Vagina (tissue), 2 donors: Measurements from ENCODE around the gene ZNF839. TPM values are rescaled to one million over a fixed set of nuclear protein-coding genes. Genes with fewer than 3 reads are reported as not detected.
"Not testable (repeated sequence)": the region's sequence is repeated elsewhere in the genome, so short reads cannot be mapped to it uniquely, and the experiment has no call there.

Source experiments
- DNase-seq, 2 donors: peaks; one replicate each; pipeline ENCODE4 v3.0.0-alpha.2; 2017; ENCODE audit errors: extremely low spot score in 2 of 2
- H3K27ac ChIP-seq: fragments of 200-600 bp; sonication (generic); one replicate; pipeline ENCODE4 v1.5.1; 2019
- H3K27me3 ChIP-seq: fragments of 200-600 bp; sonication (generic); one replicate; pipeline ENCODE4 v1.5.1; 2019
- H3K36me3 ChIP-seq, 2 donors: fragments of 200-600 bp; sonication (generic); one replicate each; pipeline ENCODE4 v1.5.1; 2017 to 2019
- H3K4me1 ChIP-seq: fragments of 200-600 bp; sonication (generic); one replicate; pipeline ENCODE4 v1.5.1; 2019
- H3K4me3 ChIP-seq, 2 donors: fragments of 200-600 bp; sonication (generic); 1 replicate in 1 of 2; 2 replicates in 1 of 2; pipeline ENCODE4 v1.5.1; 2016 to 2019
- H3K9me3 ChIP-seq: fragments of 200-600 bp; sonication (generic); one replicate; pipeline ENCODE4 v1.5.1; 2019
- CTCF ChIP-seq, 3 experiments: fragments of 450-650 bp in 2 of 3; fragments of 200-600 bp in 1 of 3; sonication (generic) in 1 of 3; IDR thresholded peaks; one replicate each; pipeline ENCODE4 v1.5.1; 2017 to 2019; ENCODE audit warnings: antibody characterized with exemption in 3 of 3, mild to moderate bottlenecking in 2 of 3, moderate library complexity in 2 of 3
- POLR2A ChIP-seq, 2 donors: fragments of 450-650 bp; IDR thresholded peaks; one replicate each; pipeline ENCODE4 v1.6.1; 2017; ENCODE audit warnings: antibody characterized with exemption in 2 of 2, mild to moderate bottlenecking in 2 of 2, moderate library complexity in 2 of 2
- POLR2AphosphoS5 ChIP-seq, 2 donors: sonication (generic); formaldehyde crosslinking; IDR thresholded peaks; one replicate each; pipeline ENCODE4 v1.9.0; 2017; ENCODE audit warnings: antibody characterized with exemption in 2 of 2, mild to moderate bottlenecking in 2 of 2, low read depth in 1 of 2; ENCODE audit not compliant: insufficient read depth in 1 of 2
- intact Hi-C: fragments of 100-400 bp; cut with DNase I; formaldehyde crosslinking; loops from one replicate; pipeline ENCODE4 v1.15.1; 2023
- total RNA-seq: library from RNA; depleted of rRNA; stranded (reverse); fragments of >200 nt; gene quantifications from one replicate; pipeline ENCODE4 v1.2.3, GENCODE V29; 2016

The ZNF839 gene
- total RNA-seq, 1 donor from 2014 or later = 4.4 TPM

DNA sequence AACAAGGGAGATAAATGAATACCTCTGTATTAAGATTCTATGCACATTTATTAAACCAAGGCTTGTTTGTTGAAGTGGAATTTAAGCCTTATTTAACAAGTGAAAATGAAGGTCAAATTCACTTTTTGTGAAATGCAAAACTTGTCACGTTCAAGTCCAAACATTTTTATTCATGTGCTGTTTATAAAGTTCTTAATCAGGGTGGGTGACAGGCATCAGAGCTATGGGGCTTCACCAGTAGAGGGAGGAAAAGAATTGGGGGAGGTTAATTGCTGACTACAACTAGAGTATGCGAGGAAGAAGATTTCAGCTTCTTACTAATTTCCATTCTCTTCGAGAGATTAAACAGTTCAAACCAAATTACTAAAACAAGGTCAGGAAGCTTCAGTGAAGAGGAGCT lies 24.3 kb upstream of the ZNF839 start:
- H3K4me1 ChIP-seq = no peaks in the 10 kb centered on the region
- no peak overlapping the region for H3K4me3 ChIP-seq
- no peaks in the 10 kb centered on the region for H3K9me3 ChIP-seq
- no peak overlapping the region for H3K27ac ChIP-seq
- no peaks in the 10 kb centered on the region for H3K36me3 ChIP-seq
- no peak for DNase-seq
- H3K27me3 ChIP-seq = no peaks in the 10 kb centered on the region
- intact Hi-C loops = no loop called here
- TF ChIP-seq POLR2AphosphoS5 (IDR thresholded peaks at IDR 0.05; ENCODE audit: insufficient read depth in 1 of 2, low read depth in 1 of 2) (no peak), POLR2A (IDR thresholded peaks at IDR 0.05) (no peak), CTCF (IDR thresholded peaks at IDR 0.05) (no peak)

DNA sequence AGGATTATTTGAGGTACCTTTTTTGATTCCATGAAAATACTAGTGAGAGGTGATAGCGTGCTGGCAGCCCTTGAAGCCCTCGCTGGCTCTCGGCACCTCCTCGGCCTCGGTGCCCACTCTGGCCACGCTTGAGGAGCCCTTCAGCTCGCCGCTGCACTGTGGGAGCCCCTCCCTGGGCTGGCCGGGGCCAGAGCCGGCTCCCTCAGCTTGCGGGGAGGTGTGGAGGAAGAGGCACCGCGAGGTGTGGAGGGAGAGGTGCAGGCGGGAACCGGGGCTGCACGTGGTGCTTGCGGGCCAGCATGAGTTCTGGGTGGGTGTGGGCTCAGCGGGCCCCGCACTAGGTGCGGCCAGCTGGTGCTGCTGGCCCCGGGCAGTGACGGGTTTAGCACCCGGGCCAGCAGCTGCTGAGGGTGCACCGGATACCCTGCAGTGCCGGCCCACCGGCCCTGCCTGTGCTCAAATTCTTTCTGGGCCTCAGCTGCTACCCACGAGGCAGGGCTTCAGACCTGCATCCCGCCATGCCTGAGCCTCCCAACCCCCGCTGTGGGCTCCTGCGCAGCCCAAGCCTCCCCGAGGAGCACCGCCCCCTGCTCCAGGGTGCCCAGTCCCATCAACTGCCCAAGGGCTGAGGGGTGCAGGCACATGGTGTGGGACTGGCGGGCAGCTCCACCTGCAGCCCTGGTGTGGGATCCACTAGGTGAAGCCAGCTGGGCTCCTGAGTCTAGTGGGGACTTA lies 21.9 kb upstream of the ZNF839 start:
- no peak for TF ChIP-seq POLR2A (IDR thresholded peaks at IDR 0.05)
- no peak for TF ChIP-seq POLR2AphosphoS5 (IDR thresholded peaks at IDR 0.05; ENCODE audit: insufficient read depth in 1 of 2, low read depth in 1 of 2)
- no peak for TF ChIP-seq CTCF (IDR thresholded peaks at IDR 0.05)
- no peaks in the 10 kb centered on the region for H3K4me1 ChIP-seq
- no peak for DNase-seq
- no peak overlapping the region for H3K27ac ChIP-seq
- no peaks in the 10 kb centered on the region for H3K9me3 ChIP-seq
- intact Hi-C loops = no loop called here
- no peaks in the 10 kb centered on the region for H3K36me3 ChIP-seq
- no peaks in the 10 kb centered on the region for H3K27me3 ChIP-seq
- H3K4me3 ChIP-seq = no peak overlapping the region

DNA sequence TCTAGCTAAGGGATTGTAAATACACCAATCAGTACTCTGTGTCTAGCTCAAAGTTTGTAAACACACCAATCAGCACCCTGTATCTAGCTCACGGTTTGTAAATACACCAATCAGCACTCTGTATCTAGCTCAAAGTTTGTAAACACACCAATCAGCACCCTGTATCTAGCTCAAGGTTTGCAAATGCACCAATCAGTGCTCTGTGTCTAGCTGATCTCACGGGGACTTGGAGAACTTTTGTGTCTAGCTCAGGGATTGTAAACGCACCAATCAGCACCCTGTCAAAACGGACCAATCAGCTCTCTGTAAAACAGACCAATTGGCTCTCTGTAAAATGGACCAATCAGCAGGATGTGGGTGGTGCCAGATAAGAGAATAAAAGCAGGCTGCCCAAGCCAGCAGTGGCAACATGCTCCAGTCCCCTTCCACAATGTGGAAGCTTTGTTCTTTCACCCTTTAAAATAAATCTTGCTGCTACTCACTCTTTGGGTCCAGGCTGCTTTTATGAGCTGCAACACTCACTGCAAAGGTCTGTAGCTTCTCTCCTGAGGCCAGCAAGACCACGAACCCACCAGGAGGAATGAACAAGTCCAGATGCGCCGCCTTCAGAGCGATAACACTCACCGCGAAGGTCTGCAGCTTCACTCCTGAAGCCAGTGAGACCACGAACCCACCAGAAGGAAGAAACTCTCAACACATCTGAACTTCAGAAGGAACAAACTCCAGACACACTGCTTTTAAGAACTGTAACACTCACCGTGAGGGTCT lies 21.1 kb upstream of the ZNF839 start:
- DNase-seq, intact Hi-C loops, H3K27me3 ChIP-seq, H3K4me1 ChIP-seq, H3K27ac ChIP-seq, H3K9me3 ChIP-seq, H3K36me3 ChIP-seq, H3K4me3 ChIP-seq: not testable (repeated sequence)

DNA sequence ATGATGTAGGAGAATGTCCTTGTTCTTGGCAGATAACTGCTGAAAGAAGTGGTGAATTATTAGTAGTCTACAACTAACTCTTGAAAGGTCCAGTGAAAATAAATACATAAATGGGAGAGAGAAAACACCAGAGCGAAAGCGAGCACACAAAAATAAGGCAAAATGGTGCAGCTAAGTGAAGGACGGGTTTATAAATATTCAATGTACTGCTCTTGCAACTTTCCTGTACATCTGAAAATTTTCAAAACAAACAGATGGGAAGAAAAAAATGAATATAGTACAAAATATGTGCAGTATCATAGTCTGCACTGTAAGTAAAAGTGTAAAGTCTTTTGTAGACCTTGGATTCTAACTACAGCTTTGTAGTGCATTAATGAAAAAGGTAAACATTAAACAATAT lies 15.9 kb upstream of the ZNF839 start:
- H3K4me1 ChIP-seq = peaks cover 12% of the 10 kb centered on the region
- H3K36me3 ChIP-seq = no peaks in the 10 kb centered on the region
- H3K4me3 ChIP-seq = no peak overlapping the region
- no peaks in the 10 kb centered on the region for H3K27me3 ChIP-seq
- no peak for DNase-seq
- intact Hi-C loops = no loop called here
- TF ChIP-seq POLR2AphosphoS5 (IDR thresholded peaks at IDR 0.05; ENCODE audit: insufficient read depth in 1 of 2, low read depth in 1 of 2) = no peak
- no peak for TF ChIP-seq CTCF (IDR thresholded peaks at IDR 0.05)
- no peak for TF ChIP-seq POLR2A (IDR thresholded peaks at IDR 0.05)
- no peak overlapping the region for H3K27ac ChIP-seq
- H3K9me3 ChIP-seq = no peaks in the 10 kb centered on the region

DNA sequence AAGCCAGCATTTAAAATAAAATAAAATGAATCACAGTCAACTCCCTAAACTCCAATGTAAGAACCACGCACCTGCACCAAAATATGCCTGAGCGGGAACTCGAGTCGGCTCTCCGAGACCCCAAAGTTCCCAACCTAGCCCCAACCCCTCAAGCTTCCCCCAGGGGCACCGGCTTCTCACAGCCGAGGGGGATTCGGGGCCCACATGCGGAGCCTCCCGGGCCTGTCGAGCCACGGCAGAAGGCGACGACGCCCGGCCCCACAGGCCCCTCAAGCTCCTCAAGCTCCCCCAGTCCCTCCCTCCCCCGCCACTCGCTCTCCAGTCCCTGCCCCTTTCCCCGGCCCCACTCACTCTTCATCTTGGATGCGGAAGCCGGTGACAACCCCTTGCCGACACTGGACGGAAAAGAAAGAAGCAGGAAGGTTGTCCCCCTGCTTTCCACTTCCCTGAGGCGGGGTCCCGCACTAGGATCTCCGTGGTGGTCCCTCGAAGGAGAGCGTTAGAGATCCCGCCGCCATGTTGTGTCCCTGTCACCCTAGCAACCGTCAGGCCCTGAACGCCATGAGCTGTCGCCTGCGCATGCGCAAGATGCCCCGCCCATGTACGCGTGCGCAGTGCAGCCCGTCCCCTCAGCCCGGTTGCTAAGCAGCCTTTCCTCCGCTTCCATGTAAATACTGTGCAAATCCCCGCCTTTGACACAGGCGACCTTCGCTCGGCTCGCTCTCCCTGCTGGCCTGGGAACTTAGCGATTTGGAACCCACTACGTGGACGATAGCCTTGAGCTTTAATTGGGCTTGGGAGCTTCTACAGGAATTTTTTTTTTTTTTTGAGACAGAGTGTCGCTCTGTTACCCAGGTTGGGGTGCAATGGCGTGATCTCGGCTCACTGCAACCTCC lies 14.7 kb upstream of the ZNF839 start, which contains the start of gene MOK:
MOK (minus strand) TSS at position 554 of the 896 bp plus-strand sequence; CDS start at position 358, 196 bp downstream.
- H3K27me3 ChIP-seq = no peaks in the 10 kb centered on the region

More for the DNA sequence above, 14.7 kb upstream of the ZNF839 start, which contains the start of gene MOK:
- TF ChIP-seq POLR2AphosphoS5 (IDR thresholded peaks at IDR 0.05; ENCODE audit: insufficient read depth in 1 of 2, low read depth in 1 of 2) (peak; percentile 62 to 89), POLR2A (IDR thresholded peaks at IDR 0.05) (no peak), CTCF (IDR thresholded peaks at IDR 0.05) (peak in 1 of 3 experiments; percentile 16)
- Histone ChIP-seq H3K9me3 (no peaks in the 10 kb centered on the region), H3K36me3 (no peaks in the 10 kb centered on the region), H3K4me1 (peaks cover 12% of the 10 kb centered on the region), H3K4me3 (peak within 1 kb of the TSS; percentile 66 to 90), H3K27ac (no peak within 1 kb of the TSS)
- peak in 1 of 2 donors; percentile 94 for DNase-seq
- intact Hi-C loops = no loop called here
